Upper lobe of left lung (tissue), 6 donors: ENCODE measurements around the gene NPIPB8. TPM values are rescaled to one million over a fixed set of nuclear protein-coding genes. Genes with fewer than 3 reads are reported as not detected.
"Not testable (repeated sequence)": the region's sequence is repeated elsewhere in the genome, so short reads cannot be mapped to it uniquely, and the experiment has no call there.

ENCODE experiments used
- ATAC-seq, 2 donors: fragments of 200-7000 bp; cut with Tn5 transposase; one replicate each; pipeline ENCODE4 v1.9.1; 2022; ENCODE audit warnings: mild to moderate bottlenecking in 2 of 2, moderate library complexity in 2 of 2; ENCODE audit not compliant: low FRiP score in 2 of 2
- DNase-seq, 2 donors: peaks; one replicate each; pipeline ENCODE4 v3.0.0-alpha.2; 2019 to 2020
- H3K27ac ChIP-seq, 4 donors: fragments of 200-600 bp; sonication (generic); one replicate each; pipeline ENCODE4 v1.5.1; 2016 to 2019
- H3K27me3 ChIP-seq, 4 donors: fragments of 200-600 bp; sonication (generic); one replicate each; pipeline ENCODE4 v1.5.1; 2017 to 2019
- H3K36me3 ChIP-seq, 4 donors: fragments of 200-600 bp; sonication (generic); one replicate each; pipeline ENCODE4 v1.5.1; 2016 to 2019
- H3K4me1 ChIP-seq, 4 donors: fragments of 200-600 bp; sonication (generic); one replicate each; pipeline ENCODE4 v1.5.1; 2018 to 2019
- H3K4me3 ChIP-seq, 4 donors: fragments of 200-600 bp; sonication (generic); one replicate each; pipeline ENCODE4 v1.5.1; 2017 to 2019; ENCODE audit warnings: mild to moderate bottlenecking in 2 of 4, moderate library complexity in 1 of 4
- H3K9me3 ChIP-seq, 4 donors: fragments of 200-600 bp; sonication (generic); one replicate each; pipeline ENCODE4 v1.5.1; 2018 to 2019
- WGBS, 2 donors: methylation state at CpG; one replicate each; pipeline ENCODE4 v1.1.5; 2017 to 2018; 5-methylcytosine and 5-hydroxymethylcytosine counted together
- total RNA-seq, 6 donors: library from RNA; depleted of rRNA in 4 of 6; stranded (reverse); fragments of >200 nt in 4 of 6; gene quantifications; one replicate each; pipeline versions ENCODE4 v1.1.0 to v1.2.1, GENCODE V29; 2016 to 2021
- donor health status: DM: no; HTN: no; CAD: no; lungs with moderate emphysema.
- donor health status: DM: no; HTN: yes; CAD: no; lungs with severe emphysema.

NPIPB8 gene
- total RNA-seq, 6 donors from 2014 or later: 0.67 to 2.3 TPM; not detected in 4

- not testable (repeated sequence) for H3K27me3 ChIP-seq, H3K27ac ChIP-seq, H3K4me3 ChIP-seq, H3K4me1 ChIP-seq, H3K36me3 ChIP-seq, DNase-seq, H3K9me3 ChIP-seq
- no CpG with 5 or more reads among the region's 11 CpGs for WGBS, 2 donors
- ATAC-seq: peak in 1 of 2 donors; percentile 53
Observed at GRCh38 chr16:28693257-28693950, 55.5 kb downstream of the NPIPB8 start.

GRCh38 chr16:28699792-28700191, 61.9 kb downstream of the NPIPB8 start:
- not testable (repeated sequence) for DNase-seq, H3K4me1 ChIP-seq, H3K36me3 ChIP-seq, H3K27me3 ChIP-seq, H3K27ac ChIP-seq, H3K9me3 ChIP-seq, ATAC-seq, H3K4me3 ChIP-seq
- 100% methylated on average over 2 of the region's 9 CpGs; no CpG with 5 or more reads in 1 of the 2 donors for WGBS, 2 donors

- H3K4me3 ChIP-seq, H3K9me3 ChIP-seq, H3K27me3 ChIP-seq, H3K36me3 ChIP-seq, ATAC-seq, H3K27ac ChIP-seq, H3K4me1 ChIP-seq: not testable (repeated sequence)
- DNase-seq: peak in 1 of 2 donors; percentile 42
- 96% methylated on average over 5 of the region's 19 CpGs; no CpG with 5 or more reads in 1 of the 2 donors for WGBS, 2 donors
Observed at GRCh38 chr16:28700349-28700748, 62.5 kb downstream of the NPIPB8 start.

- not testable (repeated sequence) for DNase-seq, H3K4me3 ChIP-seq, H3K27ac ChIP-seq, H3K9me3 ChIP-seq, H3K27me3 ChIP-seq, ATAC-seq, H3K36me3 ChIP-seq, H3K4me1 ChIP-seq
- no CpG with 5 or more reads among the region's 8 CpGs for WGBS, 2 donors
Observed at GRCh38 chr16:28701384-28701783, 63.5 kb downstream of the NPIPB8 start.

- not testable (repeated sequence) for DNase-seq, H3K27me3 ChIP-seq, H3K36me3 ChIP-seq, H3K27ac ChIP-seq, H3K4me3 ChIP-seq, H3K4me1 ChIP-seq, ATAC-seq, H3K9me3 ChIP-seq
- WGBS, 2 donors: no CpG with 5 or more reads among the region's 7 CpGs
Observed at GRCh38 chr16:28704246-28704645, 66.4 kb downstream of the NPIPB8 start.

Other genes with a start within 250 kb of the NPIPB8 start
- 100 to 1,000 TPM in 4 of 6 donors, 10 to 100 TPM in 2; 44.6 to 235 (median 112) TPM for gene EIF3CL, start 234.2 kb upstream of the NPIPB8 start, total RNA-seq
- under 1 TPM in 2 of 6 donors, not detected in 4; 0.17 to 0.20 TPM for gene NPIPB7, start 165.7 kb upstream of the NPIPB8 start, total RNA-seq
- gene CLN3, start 146.0 kb upstream of the NPIPB8 start, total RNA-seq: 10 to 100 TPM; 39.5 to 96.4 (median 56.2) TPM
- gene APOBR, start 143.4 kb upstream of the NPIPB8 start, total RNA-seq: 10 to 100 TPM; 17.0 to 45.0 (median 33.4) TPM
- gene IL27, start 131.2 kb upstream of the NPIPB8 start, total RNA-seq: 1 to 10 TPM in 1 of 6 donors, under 1 TPM in 1, not detected in 4; 0.89 to 1.4 TPM
- 100 to 1,000 TPM in 4 of 6 donors, 10 to 100 TPM in 2; 34.1 to 294 (median 119) TPM for gene NUPR1, start 99.1 kb upstream of the NPIPB8 start, total RNA-seq
- 10 to 100 TPM; 24.8 to 67.1 (median 37.3) TPM for gene SGF29, start 84.1 kb upstream of the NPIPB8 start, total RNA-seq
- 10 to 100 TPM in 5 of 6 donors, 1 to 10 TPM in 1; 5.7 to 40.8 (median 17.5) TPM for gene SULT1A2, start 41.0 kb upstream of the NPIPB8 start, total RNA-seq
- 100 to 1,000 TPM in 4 of 6 donors, 10 to 100 TPM in 2; 46.0 to 180 (median 124) TPM for gene SULT1A1, start 28.0 kb upstream of the NPIPB8 start, total RNA-seq
- 100 to 1,000 TPM; 218 to 799 (median 446) TPM for gene EIF3C, start 73.4 kb downstream of the NPIPB8 start, total RNA-seq
- gene NPIPB9, start 113.7 kb downstream of the NPIPB8 start, total RNA-seq: 10 to 100 TPM in 2 of 6 donors, 1 to 10 TPM in 3, not detected in 1; 1.1 to 15.7 (median 4.7) TPM
- gene ATXN2L, start 184.9 kb downstream of the NPIPB8 start, total RNA-seq: 100 to 1,000 TPM in 4 of 6 donors, 10 to 100 TPM in 2; 90.9 to 291 (median 128) TPM
- gene TUFM, start 208.3 kb downstream of the NPIPB8 start, total RNA-seq: 100 to 1,000 TPM in 4 of 6 donors, 10 to 100 TPM in 2; 87.7 to 143 (median 118) TPM
- gene SH2B1, start 225.8 kb downstream of the NPIPB8 start, total RNA-seq: 100 to 1,000 TPM in 1 of 6 donors, 10 to 100 TPM in 5; 19.5 to 115 (median 54.1) TPM
- 1 to 10 TPM in 1 of 6 donors, under 1 TPM in 5; 0.15 to 4.2 (median 0.57) TPM for gene ATP2A1, start 240.4 kb downstream of the NPIPB8 start, total RNA-seq